Amniotic stem cell (primary cell): ENCODE results near the gene LSM14B.
"Not testable (repeated sequence)": the region's sequence is repeated elsewhere in the genome, so short reads cannot be mapped to it uniquely, and the experiment has no call there.

Source experiments
- DNase-seq: peaks from one replicate; lab custom pipeline; 2025; lab: John Stamatoyannopoulos, UW

Gene LSM14B

GRCh38 chr20:62112368-62112767 lies 9.9 kb upstream of the LSM14B start:
- DNase-seq: no peak

DNA sequence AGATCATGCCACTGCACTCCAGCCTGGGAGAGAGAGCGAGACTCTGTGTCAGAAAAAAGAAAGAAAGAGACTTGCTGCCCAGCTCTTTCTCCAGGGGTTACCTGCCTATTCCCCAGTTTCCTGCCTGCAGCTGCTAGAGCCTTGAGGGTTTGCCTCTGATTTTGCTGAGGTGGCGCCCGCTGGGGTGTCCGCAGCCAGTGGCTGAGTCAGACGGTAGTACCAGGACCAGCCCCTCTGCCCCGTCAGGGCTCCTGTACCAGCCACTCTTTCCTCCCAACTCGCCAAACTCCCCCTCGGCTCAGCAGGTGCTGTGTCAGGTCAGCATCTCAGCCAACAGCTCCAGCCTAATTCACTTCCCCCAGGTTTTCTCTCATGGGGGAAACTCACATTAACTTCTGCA lies 7.4 kb upstream of the LSM14B start:
- DNase-seq: no peak

DNA sequence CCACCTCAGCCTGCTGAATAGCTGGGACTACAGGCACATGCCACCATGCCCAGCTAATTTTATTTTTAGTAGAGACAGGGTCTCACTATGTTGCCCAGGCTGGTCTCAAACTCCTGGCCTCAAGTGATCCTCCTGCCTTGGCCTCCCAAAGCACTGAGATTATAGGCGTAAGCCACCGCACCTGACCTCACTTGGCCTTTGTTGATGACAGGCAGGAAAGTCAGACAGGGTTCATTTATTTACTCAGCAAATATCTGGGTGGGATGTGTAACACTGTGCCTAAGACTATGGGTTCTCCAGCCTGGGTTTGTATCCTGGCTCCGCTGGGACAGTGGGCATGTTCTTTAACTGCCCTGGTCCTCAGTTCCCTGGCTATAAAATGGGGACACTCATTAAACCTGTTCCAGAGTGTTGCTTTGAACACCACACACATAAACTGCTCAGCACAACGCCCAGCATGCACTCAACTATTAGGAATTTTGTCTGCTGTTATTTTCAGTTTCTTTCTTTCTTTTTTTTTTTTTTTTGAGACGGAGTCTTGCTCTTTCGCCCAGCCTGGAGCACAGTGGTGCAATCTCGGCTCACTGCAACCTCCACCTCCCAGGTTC lies 6.4 kb upstream of the LSM14B start:
- DNase-seq: not testable (repeated sequence)

GRCh38 chr20:62116558-62117361 lies 5.5 kb upstream of the LSM14B start:
- no peak for DNase-seq

GRCh38 chr20:62117362-62117646 lies 5.0 kb upstream of the LSM14B start:
- no peak for DNase-seq

GRCh38 chr20:62117658-62118057 lies 4.6 kb upstream of the LSM14B start:
- DNase-seq: no peak

- no peak for DNase-seq
These were observed 3.9 kb upstream of the LSM14B start for GRCh38 chr20:62118113-62119043.

GRCh38 chr20:62119115-62119514 lies 3.2 kb upstream of the LSM14B start:
- no peak for DNase-seq

- DNase-seq: no peak
These were observed 2.5 kb upstream of the LSM14B start for GRCh38 chr20:62119591-62120364.

GRCh38 chr20:62120365-62120762 lies 1.9 kb upstream of the LSM14B start:
- DNase-seq: no peak

GRCh38 chr20:62120990-62121775 lies 1.1 kb upstream of the LSM14B start:
- no peak for DNase-seq

DNA sequence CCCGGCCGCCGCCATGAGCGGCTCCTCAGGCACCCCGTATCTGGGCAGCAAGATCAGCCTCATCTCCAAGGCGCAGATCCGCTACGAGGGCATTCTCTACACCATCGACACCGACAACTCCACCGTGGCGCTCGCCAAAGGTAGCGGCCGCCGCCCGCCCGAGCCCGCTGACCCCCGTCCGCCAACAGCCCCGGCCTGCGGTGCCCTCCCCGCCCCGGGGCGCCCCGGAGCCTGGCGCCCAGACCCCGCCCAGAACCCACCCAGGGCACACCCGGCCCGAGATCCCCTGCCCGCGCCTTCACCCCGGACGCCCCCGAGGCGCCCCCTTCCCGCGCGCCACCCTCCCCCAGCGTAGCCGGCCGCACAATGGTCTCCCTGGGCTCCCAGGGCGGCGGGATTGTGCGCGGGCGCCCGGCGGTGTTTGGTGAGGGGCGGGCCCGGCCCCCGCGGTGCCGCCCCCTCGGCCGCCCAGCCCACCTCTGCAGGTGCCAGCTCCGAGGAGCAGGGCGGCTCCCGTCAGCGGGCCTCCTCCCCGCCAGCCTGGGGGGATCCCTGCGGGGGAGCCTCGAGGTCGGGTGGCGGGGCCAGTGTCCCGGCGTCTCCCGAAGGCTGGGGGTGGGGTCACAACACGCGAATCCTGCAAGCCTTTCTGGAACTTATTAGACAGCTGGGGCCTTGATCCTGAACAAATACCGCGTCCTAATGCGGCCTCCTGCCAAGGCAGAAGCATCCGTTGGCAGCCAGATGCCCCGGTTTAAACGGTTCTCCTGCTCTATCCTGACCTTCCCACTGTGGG lies 577 bp downstream of the LSM14B start:
- DNase-seq: no peak

DNA sequence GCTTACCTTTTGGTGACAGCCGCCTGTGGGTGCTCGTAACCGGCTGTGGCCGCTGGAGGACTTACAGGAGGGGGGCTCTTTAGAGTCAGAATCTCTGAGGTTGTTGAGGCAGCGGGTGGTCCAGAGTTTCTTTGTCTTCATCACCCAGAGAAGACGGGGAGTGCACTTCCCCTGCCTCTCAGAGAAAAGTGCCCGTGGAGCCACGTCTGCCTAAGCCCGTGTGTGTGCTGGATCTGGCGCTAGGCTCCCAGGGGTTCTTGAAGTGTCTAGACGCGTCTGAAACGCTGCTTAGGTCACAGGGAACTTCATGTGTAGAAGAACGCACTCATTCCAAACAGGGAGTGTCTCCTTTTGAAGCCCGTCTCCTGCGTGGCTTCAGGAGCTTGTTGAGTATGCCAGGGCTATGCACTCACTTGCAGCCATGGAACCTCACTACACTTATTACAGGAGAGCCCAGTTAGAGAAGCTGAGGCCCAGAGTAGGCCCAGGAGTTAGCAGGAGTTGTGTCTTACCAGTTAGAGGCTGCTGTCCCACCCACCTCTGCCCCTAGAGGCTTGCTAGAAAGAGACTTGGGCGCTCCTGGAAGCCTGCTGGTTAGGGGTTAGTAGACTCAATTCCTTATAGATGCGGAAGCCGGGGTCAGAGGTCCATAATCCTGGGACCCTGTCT lies 1.3 kb downstream of the LSM14B start:
- no peak for DNase-seq

GRCh38 chr20:62126141-62126540 lies 3.9 kb downstream of the LSM14B start:
- DNase-seq: no peak

DNA sequence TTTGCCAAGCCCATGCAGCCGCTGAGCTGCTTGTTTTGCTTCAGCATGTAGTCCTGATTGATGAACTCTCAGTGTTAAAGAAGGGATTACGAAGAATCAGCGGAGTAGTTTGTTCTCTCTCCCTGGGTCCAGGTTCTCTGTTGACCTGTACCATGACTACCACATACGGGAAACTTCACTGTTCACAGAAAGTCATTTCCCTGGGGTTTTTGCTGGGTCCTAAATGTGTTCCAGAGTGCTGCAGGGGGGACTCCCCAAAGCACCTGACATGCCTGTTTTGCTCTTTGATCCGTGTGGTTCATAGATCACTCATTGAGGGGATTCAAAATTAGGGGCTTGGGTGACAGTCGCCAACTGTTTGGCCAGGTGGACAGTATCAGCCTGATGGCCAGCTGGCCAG lies 5.5 kb downstream of the LSM14B start:
- no peak for DNase-seq

DNA sequence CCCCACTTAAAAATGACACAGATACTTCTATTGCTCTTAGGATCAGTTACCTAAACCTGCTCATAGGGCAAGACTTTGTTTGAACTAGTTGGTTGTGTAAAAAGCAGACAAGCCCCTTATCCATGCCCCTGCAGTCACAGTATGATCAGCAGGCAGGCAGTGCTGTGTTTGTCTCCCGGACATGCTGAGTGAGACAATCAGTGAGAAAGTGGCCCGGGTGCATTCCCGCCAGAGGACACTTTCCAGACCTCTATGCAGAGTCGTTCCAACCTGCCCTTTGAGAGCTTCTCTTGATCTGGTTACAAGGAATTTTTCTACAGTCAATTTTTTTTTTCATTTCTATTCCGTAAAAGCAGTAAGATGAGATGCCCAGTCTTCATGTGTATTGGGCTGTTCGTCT lies 6.2 kb downstream of the LSM14B start:
- no peak for DNase-seq

- DNase-seq: no peak
These were observed 7.7 kb downstream of the LSM14B start for GRCh38 chr20:62129731-62130531.

DNA sequence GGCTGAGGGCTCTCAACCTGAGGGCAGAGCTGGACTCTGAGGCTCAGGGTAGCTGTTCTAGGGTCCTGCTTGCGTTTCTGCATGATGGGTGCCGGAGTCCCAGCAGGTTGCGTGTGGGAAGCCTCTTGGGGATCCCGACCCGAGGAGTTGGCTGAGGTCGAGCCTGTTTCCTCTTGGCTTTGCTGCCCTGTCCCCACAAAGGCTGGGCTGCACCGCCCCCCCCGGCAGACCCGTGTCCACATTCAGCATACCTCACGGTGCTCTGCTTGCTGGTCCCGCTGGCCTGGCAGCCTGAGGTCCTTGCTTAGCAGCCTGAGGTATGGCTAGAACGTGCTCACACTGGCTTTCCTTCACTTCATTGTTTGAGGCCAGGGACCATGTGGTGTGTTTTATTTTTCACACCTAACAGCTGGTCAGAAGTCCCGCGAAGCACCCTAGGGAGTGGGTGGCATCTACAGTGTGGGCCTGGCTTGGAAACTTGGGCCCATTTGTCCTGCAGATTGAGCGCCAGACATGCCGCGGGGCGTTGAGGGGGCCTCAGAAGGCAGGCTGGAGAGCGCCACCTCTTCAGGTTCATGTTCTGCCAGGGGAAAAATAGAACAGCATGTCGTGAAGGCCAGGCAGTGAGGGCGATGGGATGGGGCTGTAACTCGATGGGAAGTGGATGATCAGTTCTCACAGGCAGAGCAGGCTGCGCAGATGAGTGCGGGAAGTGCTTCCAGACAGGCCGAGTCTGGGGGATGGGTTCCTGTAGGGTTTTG lies 9.5 kb downstream of the LSM14B start:
- no peak for DNase-seq
